Trophoblast cell (in vitro differentiated cells and primary cell): ENCODE measurements around the gene PLEKHA5.

Experiments
- DNase-seq, 2 donors: peaks; one replicate each; pipeline ENCODE4 v3.0.0-alpha.2; 2016
- H2AFZ ChIP-seq: 2 replicates; pipeline ENCODE4 v1.6.1; 2013; ENCODE audit warnings: low read length, moderate library complexity, mild to moderate bottlenecking; ENCODE audit not compliant: insufficient read depth, poor library complexity
- H2AK5ac ChIP-seq: 2 replicates; pipeline ENCODE4 v1.6.1; 2013; ENCODE audit warnings: mild to moderate bottlenecking, low read length
- H2BK120ac ChIP-seq: 2 replicates; pipeline ENCODE4 v1.6.1; 2013; ENCODE audit warnings: low read length, mild to moderate bottlenecking, moderate library complexity; ENCODE audit not compliant: insufficient read depth, poor library complexity
- H2BK12ac ChIP-seq: 2 replicates; pipeline ENCODE4 v1.6.1; 2013; ENCODE audit warnings: mild to moderate bottlenecking, low read length, moderate library complexity
- H2BK5ac ChIP-seq: 2 replicates; pipeline ENCODE4 v1.6.1; 2013; ENCODE audit warnings: low read length, low read depth, moderate library complexity, mild to moderate bottlenecking; ENCODE audit not compliant: poor library complexity
- H3K14ac ChIP-seq: 2 replicates; pipeline ENCODE4 v1.6.1; 2013; ENCODE audit warnings: mild to moderate bottlenecking, low read length
- H3K18ac ChIP-seq: 2 replicates; pipeline ENCODE4 v1.6.1; 2013; ENCODE audit warnings: mild to moderate bottlenecking, low read length
- H3K23ac ChIP-seq: 2 replicates; pipeline ENCODE4 v1.6.1; 2013; ENCODE audit warnings: low read length
- H3K27ac ChIP-seq: 2 replicates; pipeline ENCODE4 v1.5.1; 2013; ENCODE audit warnings: low read depth, mild to moderate bottlenecking, inconsistent platforms, low read length, moderate library complexity
- H3K27me3 ChIP-seq: 2 replicates; pipeline ENCODE4 v1.6.1; 2013; ENCODE audit warnings: inconsistent platforms, mild to moderate bottlenecking, low read length, moderate library complexity; ENCODE audit not compliant: insufficient read depth
- H3K36me3 ChIP-seq, 2 experiments: 1 replicate in 1 of 2; 2 replicates in 1 of 2; pipeline ENCODE4 v1.6.1; 2013; ENCODE audit warnings: low read length in 2 of 2, mild to moderate bottlenecking in 2 of 2, moderate library complexity in 1 of 2; ENCODE audit not compliant: insufficient read depth in 2 of 2, control insufficient read depth in 1 of 2
- H3K4ac ChIP-seq: 2 replicates; pipeline ENCODE4 v1.6.1; 2013; ENCODE audit warnings: low read depth, mild to moderate bottlenecking, low read length, moderate library complexity
- H3K4me1 ChIP-seq, 2 experiments: 1 replicate in 1 of 2; 2 replicates in 1 of 2; pipeline ENCODE4 v1.6.1; 2013; ENCODE audit warnings: low read length in 2 of 2, mild to moderate bottlenecking in 2 of 2, moderate library complexity in 1 of 2; ENCODE audit not compliant: insufficient read depth in 2 of 2, control insufficient read depth in 1 of 2
- H3K4me2 ChIP-seq: 2 replicates; pipeline ENCODE4 v1.6.1; 2013; ENCODE audit warnings: inconsistent platforms, mild to moderate bottlenecking, low read length, moderate library complexity
- H3K4me3 ChIP-seq: 2 replicates; pipeline ENCODE4 v1.5.1; 2013; ENCODE audit warnings: mild to moderate bottlenecking, low read depth, low read length, inconsistent platforms
- H3K79me1 ChIP-seq: one replicate; pipeline ENCODE4 v1.6.1; 2013; ENCODE audit warnings: low read length
- H3K79me2 ChIP-seq: 2 replicates; pipeline ENCODE4 v1.6.1; 2013; ENCODE audit warnings: low read length, mild to moderate bottlenecking; ENCODE audit not compliant: control insufficient read depth, insufficient read depth, poor library complexity
- H3K9ac ChIP-seq: 2 replicates; pipeline ENCODE4 v1.6.1; 2013; ENCODE audit warnings: mild to moderate bottlenecking, low read length
- H3K9me3 ChIP-seq: 2 replicates; pipeline ENCODE4 v1.6.1; 2013; ENCODE audit warnings: low read depth, mild to moderate bottlenecking, control low read depth, inconsistent platforms, low read length; ENCODE audit not compliant: insufficient read depth
- H4K12ac ChIP-seq: 2 replicates; pipeline ENCODE4 v1.6.1; 2013; ENCODE audit warnings: low read depth, mild to moderate bottlenecking, low read length, moderate library complexity
- H4K8ac ChIP-seq: 2 replicates; pipeline ENCODE4 v1.6.1; 2013; ENCODE audit warnings: low read depth, mild to moderate bottlenecking, low read length, moderate library complexity
- H4K91ac ChIP-seq: one replicate; pipeline ENCODE4 v1.6.1; 2013; ENCODE audit warnings: low read depth, mild to moderate bottlenecking, low read length, moderate library complexity
- WGBS: extraction: QIAGEN DNeasy Blood & Tissue Kit; methylation state at CpG from one replicate; pipeline ENCODE4 v1.1.7; 2013; ENCODE audit warnings: missing lambda C conversion rate; ENCODE audit not compliant: insufficient read length, insufficient coverage; ENCODE audit errors: extremely low coverage; 5-methylcytosine and 5-hydroxymethylcytosine counted together

The PLEKHA5 gene

DNA sequence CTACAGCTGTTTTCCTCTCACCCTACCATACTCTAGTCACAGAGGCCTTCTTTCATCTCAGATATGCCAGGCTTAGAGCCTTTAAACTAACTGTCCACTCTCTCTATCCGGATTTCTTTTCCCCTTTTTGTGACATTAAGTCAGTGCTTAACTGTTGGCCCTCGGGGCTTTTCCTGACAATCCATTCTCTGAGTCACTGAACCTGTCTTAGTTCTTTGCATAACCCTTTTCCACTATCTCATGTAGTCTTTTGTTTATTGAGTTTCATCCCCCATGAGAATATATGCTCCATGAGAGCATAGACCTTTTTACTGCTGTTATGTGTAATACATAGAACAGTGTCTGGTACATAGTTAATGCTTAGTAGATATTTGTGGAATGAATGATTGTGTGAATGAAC is 68.7 kb downstream of the PLEKHA5 start:
- Histone ChIP-seq H3K23ac (no peak overlapping the region), H3K4me3 (no peak overlapping the region), H3K79me2 (no peaks in the 10 kb centered on the region), H2AFZ (no peak overlapping the region), H4K12ac (no peak overlapping the region), H3K4me1 (peaks cover 8 to 10% of the 10 kb centered on the region in 2 experiments), H4K8ac (no peak overlapping the region), H4K91ac (no peak overlapping the region), H3K9ac (no peak overlapping the region), H2BK120ac (no peak overlapping the region), H2BK12ac (no peak overlapping the region), H3K4me2 (no peak overlapping the region), H3K27me3 (no peaks in the 10 kb centered on the region), H3K9me3 (no peaks in the 10 kb centered on the region), H3K18ac (no peak overlapping the region), H2BK5ac (no peak overlapping the region), H2AK5ac (no peak overlapping the region), H3K79me1 (peaks cover 1% of the 10 kb centered on the region), H3K14ac (no peak overlapping the region), H3K4ac (no peak overlapping the region), H3K27ac (peak overlapping the region; percentile 20), H3K36me3 (no peaks in the 10 kb centered on the region)
- DNase-seq, result peak; percentile 87 to 93
- no CpG with 5 or more reads among the region's 2 CpGs for WGBS

DNA sequence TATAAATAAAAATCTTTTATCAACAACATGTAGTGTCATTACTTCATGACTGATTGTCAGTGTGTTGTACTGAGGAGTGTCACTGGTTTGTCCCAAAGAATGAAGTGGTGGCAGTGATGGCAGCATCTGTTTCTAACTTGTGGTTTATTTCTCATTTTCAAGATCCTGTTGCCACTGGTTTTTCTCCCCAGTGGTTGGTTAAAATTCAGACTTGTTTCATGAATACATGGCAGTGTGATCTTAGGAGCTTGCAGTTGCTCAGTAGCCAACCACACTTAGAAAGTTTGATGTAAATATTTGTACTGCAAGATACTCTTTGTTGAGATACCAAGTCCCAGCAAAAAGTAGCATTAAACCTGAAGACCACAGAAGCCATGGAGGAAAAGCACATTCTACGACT is 69.8 kb downstream of the PLEKHA5 start:
- no peak overlapping the region for H3K4me3 ChIP-seq
- no peak overlapping the region for H2AK5ac ChIP-seq
- no peak overlapping the region for H3K14ac ChIP-seq
- H3K4me1 ChIP-seq, result peaks cover 8 to 10% of the 10 kb centered on the region in 2 experiments
- H3K4ac ChIP-seq, result no peak overlapping the region
- H3K79me1 ChIP-seq, result peaks cover 1% of the 10 kb centered on the region
- no peak overlapping the region for H4K12ac ChIP-seq
- no peak for DNase-seq
- H3K23ac ChIP-seq, result no peak overlapping the region
- no peak overlapping the region for H4K91ac ChIP-seq
- H3K79me2 ChIP-seq, result no peaks in the 10 kb centered on the region
- H3K18ac ChIP-seq, result no peak overlapping the region
- H4K8ac ChIP-seq, result no peak overlapping the region
- H3K27ac ChIP-seq, result no peak overlapping the region
- no peak overlapping the region for H2BK5ac ChIP-seq
- H3K4me2 ChIP-seq, result no peak overlapping the region
- H3K9ac ChIP-seq, result no peak overlapping the region
- no peaks in the 10 kb centered on the region for H3K36me3 ChIP-seq
- no peak overlapping the region for H2BK120ac ChIP-seq
- WGBS, result no CpG with 5 or more reads among the region's 1 CpG
- H2BK12ac ChIP-seq, result no peak overlapping the region
- H2AFZ ChIP-seq, result no peak overlapping the region
- no peaks in the 10 kb centered on the region for H3K27me3 ChIP-seq
- H3K9me3 ChIP-seq, result no peaks in the 10 kb centered on the region

- no CpG with 5 or more reads among the region's 1 CpG for WGBS
- Histone ChIP-seq H3K4me3 (no peak overlapping the region), H2BK5ac (no peak overlapping the region), H3K79me2 (no peaks in the 10 kb centered on the region), H2AK5ac (no peak overlapping the region), H3K18ac (no peak overlapping the region), H2AFZ (no peak overlapping the region), H3K36me3 (no peaks in the 10 kb centered on the region), H3K4me2 (no peak overlapping the region), H3K4ac (no peak overlapping the region), H3K27me3 (no peaks in the 10 kb centered on the region), H2BK120ac (no peak overlapping the region), H2BK12ac (no peak overlapping the region), H4K8ac (no peak overlapping the region), H3K9me3 (no peaks in the 10 kb centered on the region), H4K91ac (no peak overlapping the region), H3K79me1 (peaks cover 1% of the 10 kb centered on the region), H3K27ac (no peak overlapping the region), H3K4me1 (peaks cover 8 to 10% of the 10 kb centered on the region in 2 experiments), H3K14ac (no peak overlapping the region), H3K9ac (no peak overlapping the region), H3K23ac (no peak overlapping the region), H4K12ac (no peak overlapping the region)
- DNase-seq, result peak in 1 of 2 donors; percentile 64
Observed at GRCh38 chr12:19200261-19200660, 70.7 kb downstream of the PLEKHA5 start.

GRCh38 chr12:19201661-19202060 is 72.1 kb downstream of the PLEKHA5 start:
- Histone ChIP-seq H4K8ac (no peak overlapping the region), H2BK5ac (no peak overlapping the region), H3K4ac (no peak overlapping the region), H3K23ac (no peak overlapping the region), H3K18ac (no peak overlapping the region), H3K9me3 (no peaks in the 10 kb centered on the region), H4K12ac (no peak overlapping the region), H4K91ac (no peak overlapping the region), H2AK5ac (no peak overlapping the region), H3K14ac (no peak overlapping the region), H2BK120ac (no peak overlapping the region), H2BK12ac (no peak overlapping the region), H3K4me3 (no peak overlapping the region), H3K4me2 (no peak overlapping the region), H3K79me1 (peaks cover 1% of the 10 kb centered on the region), H3K4me1 (peaks cover 8 to 10% of the 10 kb centered on the region in 2 experiments), H3K27me3 (no peaks in the 10 kb centered on the region), H2AFZ (no peak overlapping the region), H3K27ac (no peak overlapping the region), H3K9ac (no peak overlapping the region), H3K79me2 (no peaks in the 10 kb centered on the region), H3K36me3 (no peaks in the 10 kb centered on the region)
- DNase-seq, result peak in 1 of 2 donors; percentile 25
- no CpG with 5 or more reads among the region's 3 CpGs for WGBS
